Esophagus muscularis mucosa (tissue), 4 donors: ENCODE data around the gene FKBP8. TPM values are rescaled to one million over a fixed set of nuclear protein-coding genes. Genes with fewer than 3 reads are reported as not detected.

ENCODE experiments used
- DNase-seq: peaks from one replicate; pipeline ENCODE4 v3.0.0-alpha.2; 2017; ENCODE audit errors: extremely low spot score
- H3K27ac ChIP-seq, 4 donors: fragments of 200-600 bp; sonication (generic); replicated peaks in 1 of 4; 1 replicate in 3 of 4; 2 replicates in 1 of 4; pipeline ENCODE4 v1.5.1; 2016 to 2019; ENCODE audit warnings: mild to moderate bottlenecking in 1 of 4
- H3K27me3 ChIP-seq, 4 donors: fragments of 200-600 bp; sonication (generic); one replicate each; pipeline versions ENCODE4 v1.5.1 to v1.6.0; 2016 to 2019
- H3K36me3 ChIP-seq, 4 donors: fragments of 200-600 bp; sonication (generic); one replicate each; pipeline ENCODE4 v1.5.1; 2016 to 2019
- H3K4me1 ChIP-seq, 4 donors: fragments of 200-600 bp; sonication (generic); one replicate each; pipeline ENCODE4 v1.5.1; 2016 to 2019
- H3K4me3 ChIP-seq, 4 donors: fragments of 200-600 bp; sonication (generic); 1 replicate in 2 of 4; 2 replicates in 2 of 4; pipeline ENCODE4 v1.5.1; 2016 to 2019; ENCODE audit warnings: mild to moderate bottlenecking in 4 of 4, moderate library complexity in 1 of 4
- H3K9me3 ChIP-seq, 4 donors: fragments of 200-600 bp; sonication (generic); 1 replicate in 3 of 4; 2 replicates in 1 of 4; pipeline ENCODE4 v1.5.1; 2016 to 2019
- EP300 ChIP-seq: sonication (generic); formaldehyde crosslinking; IDR thresholded peaks from one replicate; pipeline ENCODE4 v1.6.1; 2017; ENCODE audit warnings: antibody characterized with exemption
- POLR2A ChIP-seq: fragments of 450-650 bp; IDR thresholded peaks from one replicate; pipeline ENCODE4 v1.6.1; 2017; ENCODE audit warnings: antibody characterized with exemption, moderate library complexity, mild to moderate bottlenecking, low read depth
- POLR2AphosphoS5 ChIP-seq, 2 donors: sonication (generic); formaldehyde crosslinking; IDR thresholded peaks; one replicate each; pipeline ENCODE4 v1.6.1; 2017; ENCODE audit warnings: antibody characterized with exemption in 2 of 2
- WGBS: methylation state at CpG from one replicate; pipeline ENCODE4 v1.1.5; 2018; 5-methylcytosine and 5-hydroxymethylcytosine counted together
- intact Hi-C: fragments of 100-400 bp; cut with DNase I; formaldehyde crosslinking; loops from one replicate; pipeline ENCODE4 v1.15.1; 2023
- total RNA-seq, 4 donors: library from RNA; depleted of rRNA; stranded (reverse); fragments of >200 nt; gene quantifications; one replicate each; pipeline versions ENCODE4 v1.1.0 to v1.2.1, GENCODE V29; 2016
- TF ChIP-seq, protein P1 (sequence below), 3 experiments: fragments of 200-600 bp in 2 of 3; fragments of 450-650 bp in 1 of 3; sonication (generic) in 2 of 3; IDR thresholded peaks; one replicate each; pipeline ENCODE4 v1.5.1; 2017 to 2019; ENCODE audit warnings: antibody characterized with exemption in 3 of 3, mild to moderate bottlenecking in 2 of 3, moderate library complexity in 1 of 3

FKBP8 gene
- total RNA-seq, 4 donors from 2014 or later: 420 to 568 (median 430) TPM

GRCh38 chr19:18488403-18488723, 55.0 kb downstream of the FKBP8 start:
- intact Hi-C loops: no loop called here
- no peak overlapping the region for H3K4me3 ChIP-seq

DNA sequence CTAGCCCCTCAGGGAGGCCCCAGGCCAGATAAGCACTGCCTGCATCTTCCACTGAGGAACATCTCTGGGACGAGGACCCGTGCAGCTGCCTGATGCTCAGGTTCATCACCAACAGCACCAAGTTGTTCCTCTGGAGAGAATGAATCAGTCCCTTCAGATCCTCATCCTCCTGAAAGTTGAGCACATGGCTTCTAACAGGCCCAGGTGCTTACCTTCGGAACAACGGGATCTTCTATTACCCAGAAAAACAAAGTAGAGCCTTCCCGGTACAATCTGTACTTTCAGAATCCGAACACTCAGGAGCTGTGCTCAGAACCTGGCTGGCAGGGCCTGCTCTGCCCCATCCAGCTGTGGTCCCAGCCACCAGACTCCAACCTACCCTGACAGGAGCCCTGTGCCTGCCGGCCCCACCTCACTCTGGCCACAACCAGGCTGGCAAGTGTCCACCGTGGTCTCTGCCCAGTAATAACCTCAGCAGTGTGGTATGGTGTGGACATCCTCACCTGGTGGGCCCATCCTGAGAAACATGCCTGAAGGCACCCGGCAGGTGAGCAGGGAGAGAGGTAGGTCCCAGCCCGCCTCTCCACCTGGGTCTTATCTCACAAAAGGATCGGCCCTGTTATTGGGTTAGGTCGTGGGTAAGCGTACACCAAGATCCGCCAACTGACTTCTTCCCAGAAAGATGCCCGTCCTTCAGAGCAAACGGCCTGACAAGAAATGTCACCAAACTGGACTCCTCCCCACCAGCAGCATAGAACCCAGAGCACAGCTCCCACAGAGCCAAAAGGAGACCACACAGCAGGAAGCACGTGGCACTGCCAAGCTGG, 55.6 kb downstream of the FKBP8 start:
- Histone ChIP-seq H3K27ac (peak overlapping the region in 3 of 4 donors; percentile 31 to 61 (median 35)), H3K4me3 (no peak overlapping the region), H3K9me3 (no peaks in the 10 kb centered on the region), H3K36me3 (no peaks in the 10 kb centered on the region), H3K27me3 (no peaks in the 10 kb centered on the region), H3K4me1 (peaks cover 71 to 82% (median 80%) of the 10 kb centered on the region in 4 donors)
- WGBS: 83% methylated on average over 14 of the region's 17 CpGs
- intact Hi-C loops: no loop called here
- no peak for DNase-seq
- TF ChIP-seq, protein P1, sequence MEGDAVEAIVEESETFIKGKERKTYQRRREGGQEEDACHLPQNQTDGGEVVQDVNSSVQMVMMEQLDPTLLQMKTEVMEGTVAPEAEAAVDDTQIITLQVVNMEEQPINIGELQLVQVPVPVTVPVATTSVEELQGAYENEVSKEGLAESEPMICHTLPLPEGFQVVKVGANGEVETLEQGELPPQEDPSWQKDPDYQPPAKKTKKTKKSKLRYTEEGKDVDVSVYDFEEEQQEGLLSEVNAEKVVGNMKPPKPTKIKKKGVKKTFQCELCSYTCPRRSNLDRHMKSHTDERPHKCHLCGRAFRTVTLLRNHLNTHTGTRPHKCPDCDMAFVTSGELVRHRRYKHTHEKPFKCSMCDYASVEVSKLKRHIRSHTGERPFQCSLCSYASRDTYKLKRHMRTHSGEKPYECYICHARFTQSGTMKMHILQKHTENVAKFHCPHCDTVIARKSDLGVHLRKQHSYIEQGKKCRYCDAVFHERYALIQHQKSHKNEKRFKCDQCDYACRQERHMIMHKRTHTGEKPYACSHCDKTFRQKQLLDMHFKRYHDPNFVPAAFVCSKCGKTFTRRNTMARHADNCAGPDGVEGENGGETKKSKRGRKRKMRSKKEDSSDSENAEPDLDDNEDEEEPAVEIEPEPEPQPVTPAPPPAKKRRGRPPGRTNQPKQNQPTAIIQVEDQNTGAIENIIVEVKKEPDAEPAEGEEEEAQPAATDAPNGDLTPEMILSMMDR (IDR thresholded peaks at IDR 0.05): no peak
- no peak for TF ChIP-seq EP300
- TF ChIP-seq POLR2A: no peak
- no peak for TF ChIP-seq POLR2AphosphoS5 (IDR thresholded peaks at IDR 0.05)

More at GRCh38 chr19:18488403-18488723, 55.0 kb downstream of the FKBP8 start:
- no peak for DNase-seq
- peaks cover 71 to 82% (median 80%) of the 10 kb centered on the region in 4 donors for H3K4me1 ChIP-seq
- H3K9me3 ChIP-seq: no peaks in the 10 kb centered on the region
- no peak for TF ChIP-seq POLR2A
- TF ChIP-seq, protein P1 (IDR thresholded peaks at IDR 0.05): peak in 1 of 3 experiments; percentile 21
- no peak for TF ChIP-seq EP300
- no peak for TF ChIP-seq POLR2AphosphoS5 (IDR thresholded peaks at IDR 0.05)
- 100% methylated on average over 1 of the region's 6 CpGs for WGBS
- H3K27ac ChIP-seq: peak overlapping the region in 3 of 4 donors; percentile 31 to 57 (median 35)
- H3K27me3 ChIP-seq: no peaks in the 10 kb centered on the region
- H3K36me3 ChIP-seq: no peaks in the 10 kb centered on the region

DNA sequence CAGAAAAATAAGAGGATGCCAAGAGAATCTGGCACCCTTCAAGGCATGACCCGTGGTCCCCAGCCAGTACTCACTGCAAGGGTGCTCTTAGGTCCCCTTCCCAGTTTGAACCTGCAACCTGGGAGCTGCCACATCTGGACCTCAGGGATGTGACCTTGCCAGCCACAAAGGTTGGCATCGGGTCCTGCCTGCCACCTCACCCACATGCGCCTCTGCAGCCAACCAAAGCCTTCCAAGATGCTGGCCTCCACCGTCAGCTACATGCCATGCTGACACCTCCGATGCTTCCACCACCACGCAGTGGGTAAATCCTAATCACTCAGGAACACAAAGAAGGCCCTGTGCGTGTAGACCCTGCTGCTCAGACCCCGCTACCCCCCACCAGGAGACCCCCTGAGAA, 56.6 kb downstream of the FKBP8 start:
- Histone ChIP-seq H3K27me3 (no peaks in the 10 kb centered on the region), H3K36me3 (no peaks in the 10 kb centered on the region), H3K4me3 (no peak overlapping the region), H3K4me1 (peaks cover 61 to 88% (median 76%) of the 10 kb centered on the region in 4 donors), H3K9me3 (no peaks in the 10 kb centered on the region), H3K27ac (peak overlapping the region in 3 of 4 donors; percentile 30 to 61 (median 35))
- WGBS: 92% methylated on average over 8 of the region's 8 CpGs
- DNase-seq: no peak
- intact Hi-C loops: no loop called here
- TF ChIP-seq EP300 (no peak), POLR2A (no peak), POLR2AphosphoS5 (IDR thresholded peaks at IDR 0.05) (no peak)
- TF ChIP-seq, protein P1 (IDR thresholded peaks at IDR 0.05): no peak

DNA sequence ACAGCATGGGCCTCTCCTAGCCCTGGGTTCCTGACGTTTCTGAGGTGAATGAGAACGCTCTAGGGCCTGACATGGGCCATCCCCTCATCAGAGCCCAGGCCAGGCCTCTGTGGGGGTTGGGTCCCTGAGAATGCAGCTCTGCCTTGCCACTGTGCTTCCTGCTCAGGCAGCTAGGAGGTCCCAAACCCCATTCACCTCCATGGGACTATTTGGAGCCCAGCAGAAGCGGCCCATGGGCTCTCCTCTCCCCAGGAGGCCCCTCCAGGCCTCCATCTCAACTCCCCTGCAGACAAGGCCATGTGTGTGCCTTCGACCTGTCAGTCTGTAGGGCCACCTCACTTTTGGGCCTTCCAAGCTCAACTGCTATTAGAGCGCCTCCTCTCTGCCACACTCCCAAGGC, 58.4 kb downstream of the FKBP8 start:
- 95% methylated on average over 2 of the region's 5 CpGs for WGBS
- TF ChIP-seq, protein P1 (IDR thresholded peaks at IDR 0.05): no peak
- intact Hi-C loops: no loop called here

More for the DNA sequence above, 58.4 kb downstream of the FKBP8 start:
- no peak overlapping the region for H3K4me3 ChIP-seq
- H3K36me3 ChIP-seq: no peaks in the 10 kb centered on the region
- no peaks in the 10 kb centered on the region for H3K27me3 ChIP-seq
- H3K9me3 ChIP-seq: no peaks in the 10 kb centered on the region
- peaks cover 73 to 98% (median 94%) of the 10 kb centered on the region in 4 donors for H3K4me1 ChIP-seq
- no peak for DNase-seq
- H3K27ac ChIP-seq: peak overlapping the region in 3 of 4 donors; percentile 14 to 63 (median 41)
